Stomach (tissue), 9 donors: ENCODE measurements around the gene LGALS8. TPM values are rescaled to one million over a fixed set of nuclear protein-coding genes. Genes with fewer than 3 reads are reported as not detected.

Experiments used
- DNase-seq, 2 donors: peaks; one replicate each; pipeline versions ENCODE4 v3.0.0 to v3.0.0-alpha.2; 2013 to 2019
- H3K27ac ChIP-seq, 5 donors: fragments of 200-600 bp in 4 of 5; sonication (generic) in 4 of 5; one replicate each; pipeline ENCODE4 v1.5.1; 2013 to 2019; ENCODE audit warnings: mild to moderate bottlenecking in 1 of 5, moderate library complexity in 1 of 5
- H3K27me3 ChIP-seq, 3 donors: fragments of 200-600 bp; sonication (generic); one replicate each; pipeline ENCODE4 v1.5.1; 2017 to 2019; ENCODE audit warnings: mixed run types in 1 of 3
- H3K36me3 ChIP-seq, 4 donors: fragments of 200-600 bp; sonication (generic); 1 replicate in 3 of 4; 2 replicates in 1 of 4; pipeline ENCODE4 v1.5.1; 2016 to 2019
- H3K4me1 ChIP-seq, 4 donors: fragments of 200-600 bp; sonication (generic); one replicate each; pipeline ENCODE4 v1.5.1; 2016 to 2019
- H3K4me3 ChIP-seq, 4 donors: fragments of 200-600 bp; sonication (generic) in 3 of 4; one replicate each; pipeline ENCODE4 v1.5.1; 2016 to 2019; ENCODE audit warnings: mild to moderate bottlenecking in 1 of 4
- H3K9me3 ChIP-seq, 4 donors: fragments of 200-600 bp; sonication (generic); one replicate each; pipeline ENCODE4 v1.5.1; 2016 to 2019
- CTCF ChIP-seq, 7 experiments: fragments of 450-650 bp in 4 of 7; fragments of 200-600 bp in 3 of 7; sonication (generic) in 3 of 7; IDR thresholded peaks; one replicate each; pipeline ENCODE4 v1.5.1; 2016 to 2019; ENCODE audit warnings: antibody characterized with exemption in 7 of 7, control low read depth in 2 of 7, mild to moderate bottlenecking in 1 of 7
- EP300 ChIP-seq: sonication (generic); formaldehyde crosslinking; IDR thresholded peaks from one replicate; pipeline ENCODE4 v1.6.1; 2017; ENCODE audit warnings: antibody characterized with exemption
- POLR2A ChIP-seq, 4 donors: fragments of 450-650 bp; IDR thresholded peaks; one replicate each; pipeline ENCODE4 v1.6.1; 2016; ENCODE audit warnings: antibody characterized with exemption in 4 of 4, control low read depth in 2 of 4, mild to moderate bottlenecking in 1 of 4, moderate library complexity in 1 of 4
- POLR2AphosphoS5 ChIP-seq, 3 donors: sonication (generic); formaldehyde crosslinking; IDR thresholded peaks; one replicate each; pipeline ENCODE4 v1.6.1; 2016; ENCODE audit warnings: antibody characterized with exemption in 3 of 3
- WGBS, 5 donors: extraction: QIAGEN DNeasy Blood & Tissue Kit in 3 of 5; methylation state at CpG; one replicate each; pipeline versions ENCODE4 v1.1.5 to v1.1.7; 2013 to 2018; 5-methylcytosine and 5-hydroxymethylcytosine counted together
- intact Hi-C: fragments of 100-400 bp; cut with DNase I; formaldehyde crosslinking; loops from one replicate; pipeline ENCODE4 v1.15.1; 2023; ENCODE audit warnings: low total_unique reads
- polyA plus RNA-seq, 3 donors: library from polyadenylated mRNA; stranded (reverse); fragments of 200-250 nt; gene quantifications; one replicate each; pipeline ENCODE4 v1.2.3, GENCODE V29; 2013
- total RNA-seq, 5 donors: library from RNA; depleted of rRNA; stranded (reverse); fragments of >200 nt; gene quantifications; one replicate each; pipeline versions ENCODE4 v1.1.0 to v1.2.3, GENCODE V29; 2014 to 2016
- donor health status: healthy with polysubstance abuse.
- donor health status: Bipolar disorder and iron deficiency.
- donor health status: healthy.

The LGALS8 gene
- total and polyA plus RNA-seq, 8 donors = 17.9 to 142 (median 55.7) TPM

- 45 to 70% (median 59%) methylated on average over 8 of the region's 8 CpGs for WGBS, 5 donors
- H3K36me3 ChIP-seq = no peaks in the 10 kb centered on the region
- no peaks in the 10 kb centered on the region for H3K27me3 ChIP-seq
- intact Hi-C loops = no loop called here
- H3K4me3 ChIP-seq = no peak overlapping the region
- TF ChIP-seq CTCF (IDR thresholded peaks at IDR 0.05) (no peak), POLR2A (IDR thresholded peaks at IDR 0.05) (no peak), POLR2AphosphoS5 (IDR thresholded peaks at IDR 0.05) (no peak), EP300 (no peak)
- H3K9me3 ChIP-seq = no peaks in the 10 kb centered on the region
- peaks cover 12 to 49% (median 24%) of the 10 kb centered on the region in 4 donors for H3K4me1 ChIP-seq
- DNase-seq = peak in 1 of 2 donors; percentile 37
- no peak overlapping the region for H3K27ac ChIP-seq
Observed at GRCh38 chr1:236509647-236510401, 14.0 kb upstream of the LGALS8 start.

DNA sequence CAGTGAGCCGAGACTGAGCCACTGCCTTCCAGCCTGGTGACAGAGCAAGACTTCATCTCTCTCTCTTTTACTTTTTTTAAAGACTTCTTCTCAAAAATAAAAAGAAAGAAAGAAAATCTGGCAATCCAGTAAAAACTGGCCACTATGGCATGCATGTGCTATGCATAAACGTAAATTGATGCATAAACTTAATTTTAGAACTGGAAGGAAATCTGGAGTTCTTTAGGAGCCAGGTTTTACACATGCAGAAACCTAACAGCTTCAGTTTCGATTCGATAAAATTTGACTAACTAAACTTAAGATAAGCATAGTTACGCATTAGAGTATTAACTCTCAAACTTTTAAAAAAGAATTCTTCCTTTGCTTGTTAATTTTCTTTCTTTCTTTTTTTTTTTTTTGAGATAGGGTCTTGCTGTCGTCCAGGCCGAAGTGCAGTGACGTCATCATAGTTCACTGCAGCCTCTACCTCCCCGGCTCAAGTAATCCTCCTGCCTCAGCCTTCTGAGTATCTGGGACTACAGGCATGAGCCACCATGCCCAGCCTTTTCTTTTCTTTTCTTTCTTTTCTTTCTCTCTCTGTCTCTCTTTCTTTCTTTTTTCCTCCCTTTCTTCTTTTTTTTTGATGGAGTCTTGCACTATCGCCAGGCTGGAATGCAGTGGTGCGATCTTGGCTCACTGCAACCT is 11.9 kb upstream of the LGALS8 start:
- H3K9me3 ChIP-seq = no peaks in the 10 kb centered on the region
- H3K27ac ChIP-seq = no peak overlapping the region
- DNase-seq = no peak
- 45 to 67% (median 59%) methylated on average over 10 to 11 of the region's 11 CpGs for WGBS, 5 donors
- intact Hi-C loops = no loop called here
- H3K27me3 ChIP-seq = no peaks in the 10 kb centered on the region
- H3K4me3 ChIP-seq = no peak overlapping the region
- H3K36me3 ChIP-seq = no peaks in the 10 kb centered on the region
- TF ChIP-seq POLR2A (IDR thresholded peaks at IDR 0.05) (no peak), POLR2AphosphoS5 (IDR thresholded peaks at IDR 0.05) (no peak), EP300 (no peak), CTCF (IDR thresholded peaks at IDR 0.05) (no peak)
- peaks cover 26 to 68% (median 36%) of the 10 kb centered on the region in 4 donors for H3K4me1 ChIP-seq

- Histone ChIP-seq H3K36me3 (no peaks in the 10 kb centered on the region), H3K9me3 (no peaks in the 10 kb centered on the region), H3K4me1 (peaks cover 19 to 52% (median 27%) of the 10 kb centered on the region in 4 donors), H3K27me3 (no peaks in the 10 kb centered on the region), H3K4me3 (no peak overlapping the region), H3K27ac (peak overlapping the region in 4 of 5 donors; percentile 35 to 63 (median 53))
- TF ChIP-seq EP300 = no peak
- no peak for TF ChIP-seq CTCF (IDR thresholded peaks at IDR 0.05)
- TF ChIP-seq POLR2AphosphoS5 (IDR thresholded peaks at IDR 0.05) = no peak
- no peak for TF ChIP-seq POLR2A (IDR thresholded peaks at IDR 0.05)
- WGBS, 5 donors = 34 to 55% (median 45%) methylated on average over 4 of the region's 4 CpGs
- DNase-seq = peak in 1 of 2 donors; percentile 15
- intact Hi-C loops = no loop called here
Observed at GRCh38 chr1:236514703-236515442, 8.9 kb upstream of the LGALS8 start.

DNA sequence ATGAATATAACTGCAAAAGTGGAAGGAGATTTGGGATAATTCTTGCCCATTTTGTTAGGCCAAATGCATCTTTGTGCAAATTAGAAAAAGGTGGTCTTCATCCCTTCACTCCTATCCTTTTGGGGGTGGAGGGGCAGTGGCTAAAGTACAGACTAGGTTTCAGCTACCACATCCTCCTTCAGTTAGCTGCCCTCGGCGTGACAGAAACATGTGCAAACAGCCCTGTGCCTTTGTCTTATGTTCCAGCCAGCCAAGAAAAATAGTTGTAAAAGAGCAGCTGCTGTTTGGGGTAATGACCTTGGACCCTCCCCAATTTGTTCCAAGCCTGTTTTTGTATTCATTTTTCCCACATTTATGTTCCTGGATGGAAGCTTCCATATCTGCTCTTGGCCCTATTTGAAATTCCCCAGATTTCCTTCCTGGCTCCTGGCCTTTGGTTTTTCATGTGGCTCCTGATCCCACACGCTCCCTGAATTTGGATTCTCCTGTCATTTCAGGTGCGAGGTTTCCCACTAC is 8.3 kb upstream of the LGALS8 start:
- Histone ChIP-seq H3K4me3 (no peak overlapping the region), H3K27me3 (no peaks in the 10 kb centered on the region), H3K36me3 (no peaks in the 10 kb centered on the region), H3K27ac (peak overlapping the region; percentile 35 to 77 (median 60)), H3K9me3 (no peaks in the 10 kb centered on the region), H3K4me1 (peaks cover 17 to 47% (median 27%) of the 10 kb centered on the region in 4 donors)
- intact Hi-C loops = no loop called here
- no peak for TF ChIP-seq POLR2AphosphoS5 (IDR thresholded peaks at IDR 0.05)
- TF ChIP-seq POLR2A (IDR thresholded peaks at IDR 0.05) = no peak
- no peak for TF ChIP-seq EP300
- no peak for TF ChIP-seq CTCF (IDR thresholded peaks at IDR 0.05)
- DNase-seq = peak in 1 of 2 donors; percentile 28
- WGBS, 5 donors = 23 to 53% (median 45%) methylated on average over 4 of the region's 4 CpGs
